Middle frontal gyrus (tissue), 1 donor: ENCODE data around the gene KRTAP2-2.
"Not testable (repeated sequence)": the region's sequence is repeated elsewhere in the genome, so short reads cannot be mapped to it uniquely, and the experiment has no call there.

Experiments used
- DNase-seq: peaks from one replicate; pipeline ENCODE4 v3.0.0-alpha.2; 2015; ENCODE audit warnings: low spot score; ENCODE audit errors: extremely low spot score

Gene KRTAP2-2, protein sequence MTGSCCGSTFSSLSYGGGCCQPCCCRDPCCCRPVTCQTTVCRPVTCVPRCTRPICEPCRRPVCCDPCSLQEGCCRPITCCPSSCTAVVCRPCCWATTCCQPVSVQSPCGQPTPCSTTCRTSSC

DNA sequence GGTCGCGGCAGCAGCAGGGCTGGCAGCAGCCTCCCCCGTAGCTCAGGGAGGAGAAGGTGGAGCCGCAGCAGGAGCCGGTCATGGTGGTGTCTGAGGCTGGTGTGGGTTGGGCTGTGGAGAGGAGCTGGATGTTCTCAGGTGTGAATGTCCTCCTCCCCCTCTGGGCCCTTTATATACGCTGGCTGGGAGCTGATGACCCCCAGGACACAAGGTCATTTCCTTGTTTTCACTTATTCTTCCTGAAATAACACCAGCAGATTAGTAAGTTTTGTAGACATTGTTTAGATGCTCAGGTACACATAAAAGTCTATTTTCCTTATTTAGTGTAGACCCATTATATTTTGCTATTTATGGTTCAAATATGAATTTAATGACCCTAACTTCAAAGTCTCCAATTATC is at the start of gene KRTAP2-2:
Gene KRTAP2-2 (minus strand): TSS at position 101 of the 400 bp plus-strand sequence. CDS start 19 bp downstream, at position 82.
- not testable (repeated sequence) for DNase-seq

DNA sequence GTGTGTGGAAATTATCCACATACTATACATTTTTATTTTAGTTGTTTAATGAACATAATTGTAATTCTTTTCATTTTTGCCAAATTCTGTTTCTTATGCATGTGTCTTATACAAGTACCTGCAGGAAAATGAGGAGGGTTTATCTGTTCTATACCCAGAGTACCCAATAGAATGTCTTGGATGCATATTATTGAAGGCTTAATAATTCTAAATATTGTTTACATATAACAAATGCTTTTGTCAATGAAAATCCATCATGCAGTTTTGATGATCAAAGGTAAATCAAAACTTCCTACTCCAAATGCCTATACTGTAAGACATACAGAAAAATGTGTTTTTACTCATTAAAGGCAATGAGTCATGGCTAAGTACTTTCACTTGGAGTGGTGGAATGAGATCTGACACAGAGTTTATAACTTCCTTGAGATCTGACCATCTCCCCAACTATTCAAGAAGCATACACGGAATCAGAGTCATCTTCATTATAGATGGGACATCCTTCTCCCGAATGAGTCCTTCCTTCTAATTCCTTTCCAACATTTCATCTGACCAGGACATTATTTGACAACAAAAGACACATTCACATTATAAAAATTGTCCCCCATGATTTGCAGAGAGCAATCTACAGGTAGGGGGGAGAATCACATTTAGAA is 49.5 kb upstream of the KRTAP2-2 start:
- not testable (repeated sequence) for DNase-seq

DNA sequence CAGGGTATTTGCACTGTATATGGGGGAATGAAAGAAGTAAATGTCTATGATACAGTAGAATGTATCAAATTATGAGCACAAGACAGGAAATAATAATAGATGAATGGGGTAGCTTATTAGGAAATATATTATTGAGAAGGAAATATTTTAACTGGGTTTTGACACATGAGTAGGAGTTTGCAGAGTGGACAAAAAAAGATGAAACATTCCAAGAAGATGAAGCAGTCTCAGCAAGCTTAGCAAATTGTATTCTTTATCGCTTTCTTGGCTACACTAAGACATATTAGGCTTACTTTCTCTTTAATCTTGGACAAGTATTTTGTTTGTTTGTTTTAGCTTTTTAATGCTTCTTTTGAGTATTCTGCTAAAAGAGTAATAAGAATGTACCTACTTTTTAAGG is 48.9 kb upstream of the KRTAP2-2 start:
- DNase-seq = no peak

DNA sequence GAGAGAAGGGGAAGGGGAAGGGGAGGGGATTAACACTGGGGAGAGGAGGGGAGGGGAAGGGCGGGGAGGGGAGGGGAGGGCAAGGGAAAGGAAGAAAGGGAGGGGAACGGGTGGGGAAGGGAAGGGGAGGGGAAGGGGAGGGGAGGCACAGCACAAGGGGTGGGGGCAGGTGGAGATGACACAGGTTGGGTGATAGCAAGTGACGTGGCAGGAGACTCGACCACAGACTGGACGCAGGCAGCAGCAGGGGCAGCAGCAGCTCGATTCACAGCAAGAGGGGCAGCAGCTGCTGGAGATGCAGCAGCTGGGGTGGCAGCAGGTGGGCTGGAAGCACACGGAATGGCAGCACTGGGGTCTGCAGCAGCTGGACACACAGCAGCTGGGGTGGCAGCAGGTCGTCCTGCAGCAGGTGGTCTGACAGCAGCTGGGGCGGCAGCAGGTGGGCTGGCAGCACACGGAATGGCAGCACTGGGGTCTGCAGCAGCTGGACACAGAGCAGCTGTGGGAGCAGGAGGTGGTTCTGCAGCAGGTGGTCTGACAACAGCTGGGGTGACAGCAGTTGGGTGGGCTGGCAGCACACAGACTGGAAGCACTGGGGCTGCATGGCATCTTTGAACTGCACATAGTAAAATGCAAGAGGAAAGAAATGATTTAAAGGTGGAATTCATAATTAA is 46.7 kb upstream of the KRTAP2-2 start, which contains the start of gene KRTAP4-16:
Gene KRTAP4-16 (minus strand): TSS at position 624 of the 674 bp plus-strand sequence. CDS start 0 bp downstream, at position 624.
- no peak for DNase-seq

DNA sequence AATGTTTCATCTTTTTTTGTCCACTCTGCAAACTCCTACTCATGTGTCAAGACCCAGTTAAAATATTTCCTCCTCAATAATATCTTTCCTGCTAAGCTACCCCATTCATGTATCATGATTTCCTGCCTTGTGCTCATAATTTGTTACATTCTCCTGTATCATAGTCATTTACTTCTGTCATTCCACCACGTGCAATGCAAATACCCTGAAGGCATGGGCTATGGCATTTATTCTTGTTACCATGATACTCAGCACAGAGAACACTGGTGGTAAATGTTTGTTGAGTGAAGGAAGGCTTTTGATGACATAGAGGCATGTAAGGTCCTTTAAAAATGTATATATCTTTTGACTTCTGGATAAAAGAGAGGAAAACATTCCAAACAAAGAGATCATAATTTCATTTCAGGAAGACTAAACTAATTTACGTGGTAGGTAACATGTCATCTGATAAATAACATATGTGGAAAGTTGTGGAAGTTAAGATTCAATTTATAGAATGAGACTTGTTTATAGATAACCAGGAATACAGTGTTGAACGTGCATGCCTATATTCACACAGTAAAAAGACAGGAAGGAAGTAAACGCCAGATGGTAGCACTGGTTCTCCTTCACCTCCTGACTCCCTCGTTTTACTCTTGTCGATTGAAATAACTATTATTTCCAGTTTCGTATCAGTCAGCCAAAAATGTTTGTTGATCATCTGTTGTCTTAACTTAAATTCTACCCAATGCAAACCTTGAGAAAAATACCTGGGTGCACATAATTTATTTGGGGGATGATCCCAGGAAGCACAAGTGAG is 44.9 kb upstream of the KRTAP2-2 start:
- DNase-seq = not testable (repeated sequence)

DNA sequence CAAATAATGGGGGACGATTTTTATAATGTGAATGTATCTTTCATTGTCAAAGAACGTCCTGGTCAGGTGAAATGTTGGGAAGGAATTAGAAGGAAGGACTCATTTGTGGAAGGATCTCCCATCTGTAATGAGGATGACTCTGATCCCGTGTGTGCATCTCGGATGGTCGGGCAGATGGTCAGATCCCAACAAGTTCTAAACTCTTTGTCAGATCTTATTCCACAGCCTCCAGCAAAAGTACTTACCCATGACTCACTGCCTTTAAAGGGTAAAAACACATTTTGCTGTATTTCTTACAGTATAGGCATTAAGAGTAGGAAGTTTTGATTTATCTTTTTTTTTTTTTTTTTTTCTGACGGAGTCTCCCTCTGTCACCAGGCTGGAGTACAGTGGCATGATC is 43.5 kb upstream of the KRTAP2-2 start:
- DNase-seq = no peak

DNA sequence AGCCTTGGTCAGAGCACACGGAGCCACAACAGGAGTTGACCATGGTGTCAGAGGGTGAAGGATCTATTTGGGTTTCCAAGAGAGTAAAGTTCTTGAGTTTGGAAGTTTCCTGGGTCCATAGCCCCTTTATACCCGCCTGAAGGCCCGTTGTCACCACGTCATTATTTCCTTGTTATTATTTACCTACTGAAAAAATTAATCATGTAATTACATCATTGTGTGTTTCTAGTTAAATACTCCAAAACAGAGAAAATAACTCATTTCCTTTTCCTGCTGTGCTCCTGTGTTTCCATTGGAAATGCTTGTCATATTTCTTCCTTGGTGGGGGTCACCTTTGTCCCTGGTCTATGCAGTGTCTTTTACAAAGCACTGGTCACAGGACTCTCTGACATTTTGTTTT is 43.0 kb upstream of the KRTAP2-2 start, which contains the start of gene KRTAP4-8:
Gene KRTAP4-8 (minus strand): TSS at position 101 of the 400 bp plus-strand sequence. CDS start 58 bp downstream, at position 43.
- DNase-seq = no peak

DNA sequence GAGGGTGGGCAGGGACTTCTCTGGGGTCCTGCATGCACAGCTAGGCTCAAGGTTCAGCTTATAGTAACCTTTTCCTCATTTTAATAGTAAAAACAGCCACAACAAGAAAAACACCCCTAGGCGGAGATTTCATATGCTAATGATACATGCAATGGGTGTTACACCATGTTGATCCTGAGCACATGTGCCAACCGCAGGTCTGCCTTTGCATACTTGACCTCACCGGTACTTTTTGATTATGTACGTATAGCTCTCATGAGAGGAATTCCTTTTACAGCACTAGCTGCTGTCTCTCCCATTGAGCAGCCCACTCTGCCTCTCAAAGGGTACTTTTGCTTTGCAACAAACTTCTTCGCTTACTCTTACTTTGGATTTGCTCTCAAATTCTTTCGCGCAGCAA is 41.0 kb upstream of the KRTAP2-2 start:
- DNase-seq = no peak

DNA sequence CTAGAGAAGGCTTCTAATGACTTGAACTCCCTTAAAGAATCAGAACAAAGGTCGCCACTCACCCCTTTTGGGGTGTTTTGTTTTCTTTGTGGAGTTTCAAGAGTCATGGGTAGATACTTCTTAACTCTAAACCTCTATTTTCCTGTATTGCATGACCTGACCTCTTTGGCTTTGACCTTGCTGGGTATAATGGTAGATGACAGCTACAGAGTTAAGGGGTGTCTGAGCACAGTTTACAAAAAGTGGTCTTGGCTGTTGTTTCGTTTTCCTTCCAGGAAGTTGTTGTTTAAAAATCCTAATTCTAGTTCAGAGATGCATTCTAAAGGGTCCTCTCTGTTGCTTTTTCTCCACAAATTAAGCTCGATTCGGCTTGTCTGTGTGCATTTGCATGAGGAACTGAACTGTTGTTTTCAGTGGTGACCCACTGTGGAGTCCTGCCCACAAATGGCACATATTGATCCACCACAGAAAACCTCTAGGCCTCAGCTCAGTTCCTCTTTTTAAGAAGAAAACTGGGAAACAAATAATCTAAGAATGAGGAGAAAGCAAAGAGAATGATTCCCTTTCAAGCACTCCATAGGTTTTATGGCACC is 33.8 kb upstream of the KRTAP2-2 start:
- DNase-seq = not testable (repeated sequence)

DNA sequence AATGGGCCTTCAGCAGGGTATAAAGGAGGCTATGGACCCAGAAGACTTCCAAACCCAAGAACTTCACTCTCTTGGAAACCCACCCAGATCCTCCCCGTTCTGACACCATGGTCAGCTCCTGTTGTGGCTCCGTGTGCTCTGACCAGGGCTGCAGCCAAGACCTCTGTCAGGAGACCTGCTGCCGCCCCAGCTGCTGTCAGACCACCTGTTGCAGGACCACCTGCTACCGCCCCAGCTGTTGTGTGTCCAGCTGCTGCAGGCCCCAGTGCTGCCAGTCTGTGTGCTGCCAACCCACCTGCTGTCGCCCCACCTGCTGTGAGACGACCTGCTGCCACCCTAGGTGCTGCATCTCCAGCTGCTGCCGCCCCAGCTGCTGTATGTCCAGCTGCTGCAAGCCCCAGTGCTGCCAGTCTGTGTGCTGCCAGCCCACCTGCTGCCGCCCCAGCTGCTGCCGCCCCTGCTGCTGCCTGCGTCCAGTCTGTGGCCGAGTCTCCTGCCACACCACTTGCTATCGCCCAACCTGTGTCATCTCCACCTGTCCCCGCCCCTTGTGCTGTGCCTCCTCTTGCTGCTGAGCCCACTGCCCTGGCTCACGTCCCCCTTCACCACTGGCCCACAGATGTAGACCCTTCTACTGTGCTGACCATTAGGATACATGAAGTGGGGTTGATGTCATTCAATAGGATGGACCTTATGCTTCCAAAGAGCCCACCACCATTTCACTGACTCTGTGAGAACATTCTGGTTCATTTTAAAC is 29.2 kb upstream of the KRTAP2-2 start, which contains the start of gene KRTAP4-7:
Gene KRTAP4-7 (plus strand): TSS at position 51 of the 757 bp plus-strand sequence. CDS start 57 bp downstream, at position 108.
- not testable (repeated sequence) for DNase-seq

DNA sequence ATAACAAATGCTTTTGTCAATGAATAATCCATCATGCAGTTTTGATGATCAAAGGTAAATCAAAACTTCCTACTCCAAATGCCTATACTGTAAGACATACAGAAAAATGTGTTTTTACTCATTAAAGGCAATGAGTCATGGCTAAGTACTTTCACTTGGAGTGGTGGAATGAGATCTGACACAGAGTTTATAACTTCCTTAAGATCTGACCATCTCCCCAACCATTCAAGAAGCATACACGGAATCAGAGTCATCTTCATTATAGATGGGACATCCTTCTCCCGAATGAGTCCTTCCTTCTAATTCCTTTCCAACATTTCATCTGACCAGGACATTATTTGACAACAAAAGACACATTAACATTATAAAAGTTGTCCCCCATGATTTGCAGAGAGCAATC is 28.4 kb upstream of the KRTAP2-2 start:
- not testable (repeated sequence) for DNase-seq

DNA sequence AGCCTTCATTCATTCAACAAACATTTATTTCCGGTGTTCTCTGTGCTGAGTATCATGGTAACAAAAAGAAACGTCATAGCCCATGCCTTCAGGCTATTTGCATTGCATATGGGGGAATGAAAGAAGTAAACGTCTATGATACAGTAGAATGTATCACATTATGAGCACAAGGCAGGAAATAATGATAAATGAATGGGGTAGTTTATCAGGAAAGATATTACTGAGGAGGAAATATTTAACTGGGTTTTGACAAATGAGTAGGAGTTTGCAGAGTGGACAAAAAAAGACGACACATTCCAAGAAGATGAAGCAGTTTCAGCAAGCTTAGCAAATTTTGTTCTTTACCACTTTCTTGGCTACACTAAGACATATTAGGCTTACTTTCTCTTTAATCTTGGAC is 27.6 kb upstream of the KRTAP2-2 start:
- no peak for DNase-seq

DNA sequence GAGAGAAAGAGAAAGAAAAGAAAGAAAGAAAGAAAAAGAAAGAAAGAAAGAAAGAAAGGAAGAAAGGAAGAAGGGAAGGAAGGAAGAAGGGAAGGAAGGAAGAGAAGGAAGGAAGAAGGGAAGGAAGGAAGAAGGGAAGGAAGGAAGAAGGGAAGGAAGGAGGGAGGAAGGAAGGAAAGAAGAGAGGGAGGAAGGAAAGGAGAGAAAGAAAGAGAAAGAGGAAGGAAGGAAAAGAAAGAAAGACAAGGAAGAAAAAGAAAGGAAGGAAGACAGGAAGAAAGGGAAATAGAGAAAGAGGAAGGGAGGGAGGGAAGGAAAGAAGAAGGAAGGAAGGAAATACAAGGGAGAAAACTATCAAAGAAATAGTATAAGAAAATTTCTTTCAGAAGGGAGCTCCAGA is 21.8 kb upstream of the KRTAP2-2 start:
- DNase-seq = no peak

DNA sequence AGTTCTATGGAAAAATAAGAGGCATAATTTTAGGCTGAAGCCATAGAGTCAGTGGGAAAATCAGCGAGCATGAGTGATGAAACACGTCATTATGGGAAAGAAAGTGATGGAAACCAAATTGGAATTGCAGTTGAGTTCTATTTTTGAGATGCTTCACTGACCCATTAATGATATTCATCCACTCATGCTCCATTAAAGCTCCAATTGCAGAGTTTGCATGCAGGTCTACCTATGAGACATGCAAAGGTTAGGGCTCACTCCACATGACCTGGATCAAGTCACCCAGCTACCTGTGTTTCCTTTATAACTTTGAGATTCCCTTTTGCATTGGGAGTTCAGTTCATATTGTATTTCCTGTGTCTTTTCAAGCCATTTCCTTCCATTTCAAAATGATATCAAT is 18.6 kb upstream of the KRTAP2-2 start:
- DNase-seq = no peak

DNA sequence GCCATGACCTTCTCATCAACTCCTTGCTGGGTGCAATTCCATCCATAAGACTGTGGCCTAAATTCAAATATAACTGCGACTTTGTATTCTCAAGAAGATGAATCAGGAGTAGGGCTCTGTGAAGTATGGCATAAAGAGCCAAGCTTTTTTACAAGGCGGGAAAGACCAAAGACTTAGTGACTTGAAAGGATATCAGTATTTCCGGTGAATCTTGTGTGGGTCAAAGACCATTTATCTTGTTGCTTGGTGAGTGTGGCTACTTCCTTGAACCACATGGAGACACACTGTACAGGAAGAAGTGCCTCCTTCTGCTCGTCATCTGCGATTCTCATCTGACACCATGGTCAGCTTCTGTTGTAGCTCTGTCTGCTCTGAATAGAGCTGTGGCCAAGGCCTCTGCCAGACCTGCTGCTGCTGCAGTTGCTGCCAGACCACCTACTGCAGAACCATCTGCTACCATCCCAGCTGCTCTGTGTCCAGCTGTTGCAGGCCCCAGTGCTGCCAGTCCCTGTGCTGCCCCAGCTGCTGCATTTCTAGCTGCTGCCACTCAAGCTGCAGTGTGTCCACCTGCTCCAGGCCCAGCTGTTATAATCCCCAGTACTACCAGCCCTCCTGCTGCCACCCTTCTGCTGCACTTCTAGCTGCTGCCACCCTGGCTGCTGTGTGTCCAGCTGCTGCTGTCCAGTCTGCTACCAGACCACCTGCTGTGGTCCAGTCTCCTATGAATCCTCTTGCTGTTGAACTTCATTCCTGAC is 16.8 kb upstream of the KRTAP2-2 start:
- no peak for DNase-seq

DNA sequence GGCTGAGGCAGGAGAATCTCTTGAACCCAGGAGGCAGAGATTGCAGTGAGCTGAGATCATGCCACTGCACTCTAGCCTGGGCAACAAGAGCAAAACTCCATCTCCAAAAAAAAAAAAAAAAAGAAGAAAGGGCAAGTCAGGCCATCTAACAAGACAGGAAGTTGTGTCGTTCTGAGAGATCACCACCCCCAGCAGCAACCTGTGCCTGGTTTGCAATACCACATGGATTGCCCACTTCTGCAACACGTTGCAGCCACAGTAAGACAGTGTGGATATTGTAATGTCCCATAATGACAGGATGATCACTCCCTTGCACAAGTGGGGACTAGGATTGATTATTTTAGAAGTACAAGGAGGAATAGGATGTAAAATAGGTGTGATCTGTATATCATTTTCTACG is 14.0 kb upstream of the KRTAP2-2 start:
- DNase-seq = no peak

DNA sequence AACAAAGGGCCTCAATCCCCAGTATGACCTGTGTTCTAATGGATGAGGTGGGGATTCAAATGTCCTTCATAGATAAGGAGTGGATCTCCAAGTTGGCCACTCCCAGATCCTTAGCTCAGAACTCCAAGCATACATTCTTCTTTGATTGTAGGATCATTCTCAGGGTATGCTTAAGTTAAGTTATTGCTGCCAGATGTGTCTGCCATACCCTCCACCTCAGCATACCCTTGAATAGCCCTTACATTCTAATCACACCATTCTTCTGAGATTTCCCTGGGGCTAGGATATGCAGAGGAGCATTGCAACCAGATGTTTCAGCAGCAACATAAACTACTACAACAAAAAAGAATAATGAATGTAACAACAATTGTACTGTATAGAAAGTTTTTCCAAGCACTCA is 12.3 kb upstream of the KRTAP2-2 start:
- no peak for DNase-seq

DNA sequence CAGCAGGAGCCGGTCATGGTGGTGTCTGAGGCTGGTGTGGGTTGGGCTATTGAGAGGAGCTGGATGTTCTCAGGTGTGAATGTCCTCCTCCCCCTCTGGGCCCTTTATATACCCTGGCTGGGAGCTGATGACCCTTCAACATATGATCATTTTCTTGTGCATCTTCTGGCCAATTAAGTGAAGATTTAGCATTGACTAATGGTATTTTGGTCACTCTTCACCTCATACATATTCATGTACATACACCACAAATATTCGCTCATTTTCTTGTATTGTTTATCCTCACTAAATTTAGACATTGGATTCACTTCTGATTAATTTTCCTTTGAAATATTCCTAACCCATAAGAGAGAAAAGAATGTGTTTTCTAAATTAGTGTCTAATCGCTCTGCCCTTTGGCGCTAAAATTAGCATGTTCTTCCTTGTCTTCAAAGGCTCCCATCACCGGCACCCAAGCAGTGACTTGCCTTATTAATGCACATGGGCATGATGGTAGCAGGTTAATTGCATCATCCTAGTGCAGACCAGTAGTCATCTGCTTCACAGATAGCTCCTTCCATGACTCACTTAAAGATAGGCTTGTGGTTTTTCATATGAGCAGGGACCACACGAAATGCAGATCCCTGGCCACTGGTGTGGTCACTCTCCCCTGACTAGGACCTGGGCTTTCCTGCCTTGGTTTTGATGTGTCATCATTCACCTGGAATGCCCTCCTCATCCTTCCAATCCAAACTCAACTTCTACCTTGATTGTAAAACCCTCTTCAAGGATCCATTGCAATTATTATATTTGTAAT is 11.0 kb upstream of the KRTAP2-2 start, which contains the start of gene KRTAP2-4:
Gene KRTAP2-4 (minus strand): TSS at position 51 of the 796 bp plus-strand sequence. CDS start 34 bp downstream, at position 17.
- no peak for DNase-seq
